RWPE1 (cell line): ENCODE measurements around the gene RAPGEF5.
A peak's percentile ranks its signal among the peaks of the same experiment; 100 is the strongest.

Experiments used
- CTCF ChIA-PET: fragments of 350-600 bp; sonication (Branson Sonifier 250); formaldehyde crosslinking; extraction: SDS; loops from one replicate; lab custom pipeline; 2021; lab: Yijun Ruan, JAX
- POLR2A ChIA-PET: fragments of 400-600 bp; formaldehyde crosslinking; extraction: SDS; loops from one replicate; lab custom pipeline; 2020; ENCODE audit warnings: antibody characterized with exemption; ENCODE audit not compliant: low non-redundant PET; lab: Yijun Ruan, JAX
- DNase-seq: peaks from one replicate; pipeline ENCODE4 v3.0.0; 2012; ENCODE audit warnings: low spot score
- H3K27ac ChIP-seq: fragments of 450-650 bp; 2 replicates; pipeline ENCODE4 v1.5.1; 2017
- TF ChIP-seq, protein P1 (sequence below): fragments of 450-650 bp; conservative IDR thresholded peaks from 2 replicates; pipeline ENCODE4 v1.5.1; 2017; ENCODE audit warnings: low read depth, mild to moderate bottlenecking

The RAPGEF5 gene

DNA sequence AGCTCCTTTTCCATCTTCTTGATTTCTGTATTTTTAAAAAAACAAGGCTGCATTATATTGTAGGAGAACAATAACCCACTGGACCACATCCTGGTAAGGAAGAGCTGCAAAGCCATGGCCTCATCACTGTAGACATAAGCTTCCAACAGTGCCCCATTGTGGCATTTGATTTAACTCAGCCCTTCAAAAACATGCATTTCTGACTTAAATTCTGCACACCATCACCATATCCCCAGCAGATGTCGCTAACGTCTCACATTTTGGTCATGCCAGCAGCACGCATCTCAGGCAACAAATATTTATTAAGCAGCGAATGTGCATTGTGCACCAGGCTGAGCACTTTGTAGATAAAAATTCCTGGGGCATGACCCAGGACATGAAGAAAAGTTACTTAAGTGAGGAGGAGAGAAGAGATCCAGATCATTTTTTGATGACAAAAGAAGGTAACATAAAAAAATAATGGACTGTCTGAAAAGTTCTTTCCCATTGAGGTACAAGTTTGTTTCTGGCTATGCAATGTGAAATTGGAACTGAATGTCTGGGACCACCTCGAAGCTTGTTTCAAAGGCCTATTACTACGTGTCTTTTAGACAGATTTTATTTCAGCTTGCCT is 246.6 kb downstream of the RAPGEF5 start:
- POLR2A ChIA-PET, result no interaction called here
- no peak overlapping the region for H3K27ac ChIP-seq
- TF ChIP-seq, protein P1, sequence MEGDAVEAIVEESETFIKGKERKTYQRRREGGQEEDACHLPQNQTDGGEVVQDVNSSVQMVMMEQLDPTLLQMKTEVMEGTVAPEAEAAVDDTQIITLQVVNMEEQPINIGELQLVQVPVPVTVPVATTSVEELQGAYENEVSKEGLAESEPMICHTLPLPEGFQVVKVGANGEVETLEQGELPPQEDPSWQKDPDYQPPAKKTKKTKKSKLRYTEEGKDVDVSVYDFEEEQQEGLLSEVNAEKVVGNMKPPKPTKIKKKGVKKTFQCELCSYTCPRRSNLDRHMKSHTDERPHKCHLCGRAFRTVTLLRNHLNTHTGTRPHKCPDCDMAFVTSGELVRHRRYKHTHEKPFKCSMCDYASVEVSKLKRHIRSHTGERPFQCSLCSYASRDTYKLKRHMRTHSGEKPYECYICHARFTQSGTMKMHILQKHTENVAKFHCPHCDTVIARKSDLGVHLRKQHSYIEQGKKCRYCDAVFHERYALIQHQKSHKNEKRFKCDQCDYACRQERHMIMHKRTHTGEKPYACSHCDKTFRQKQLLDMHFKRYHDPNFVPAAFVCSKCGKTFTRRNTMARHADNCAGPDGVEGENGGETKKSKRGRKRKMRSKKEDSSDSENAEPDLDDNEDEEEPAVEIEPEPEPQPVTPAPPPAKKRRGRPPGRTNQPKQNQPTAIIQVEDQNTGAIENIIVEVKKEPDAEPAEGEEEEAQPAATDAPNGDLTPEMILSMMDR, result peak; percentile 87
- DNase-seq, result peak; percentile 78
- CTCF ChIA-PET, result interaction anchor here (0.5 to 1.6 kb wide), 17 partner anchors 9 to 1167 kb away, joined by 3 to 8 read pairs (median 3); partner anchors contain the start of genes IL6 and STEAP1B

DNA sequence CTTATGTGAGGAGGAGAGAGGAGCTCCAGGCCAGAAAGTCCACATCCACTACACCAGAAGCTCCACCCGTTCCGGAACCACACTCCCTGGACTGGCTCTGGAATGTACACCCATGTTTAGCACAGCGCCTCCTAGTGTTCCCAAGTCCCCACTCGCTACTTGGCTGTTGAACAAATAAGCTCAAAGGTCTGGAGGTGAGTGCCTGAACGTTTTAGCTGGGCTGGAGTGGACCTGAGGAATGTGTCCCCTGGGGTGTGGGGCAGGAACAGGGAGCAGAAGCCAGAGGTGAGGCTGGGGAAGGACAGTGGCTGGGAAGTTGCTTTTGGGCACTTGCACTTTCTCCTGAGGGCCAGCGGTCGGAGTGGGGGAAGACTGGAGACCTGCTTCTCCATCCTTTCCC is 247.2 kb downstream of the RAPGEF5 start:
- POLR2A ChIA-PET, result no interaction called here
- TF ChIP-seq, protein P1, result no peak
- DNase-seq, result no peak
- no peak overlapping the region for H3K27ac ChIP-seq
- CTCF ChIA-PET, result interaction anchor here (0.6 to 1.4 kb wide), 14 partner anchors 10 to 1167 kb away, joined by 3 to 8 read pairs (median 3); partner anchors contain the start of gene STEAP1B

DNA sequence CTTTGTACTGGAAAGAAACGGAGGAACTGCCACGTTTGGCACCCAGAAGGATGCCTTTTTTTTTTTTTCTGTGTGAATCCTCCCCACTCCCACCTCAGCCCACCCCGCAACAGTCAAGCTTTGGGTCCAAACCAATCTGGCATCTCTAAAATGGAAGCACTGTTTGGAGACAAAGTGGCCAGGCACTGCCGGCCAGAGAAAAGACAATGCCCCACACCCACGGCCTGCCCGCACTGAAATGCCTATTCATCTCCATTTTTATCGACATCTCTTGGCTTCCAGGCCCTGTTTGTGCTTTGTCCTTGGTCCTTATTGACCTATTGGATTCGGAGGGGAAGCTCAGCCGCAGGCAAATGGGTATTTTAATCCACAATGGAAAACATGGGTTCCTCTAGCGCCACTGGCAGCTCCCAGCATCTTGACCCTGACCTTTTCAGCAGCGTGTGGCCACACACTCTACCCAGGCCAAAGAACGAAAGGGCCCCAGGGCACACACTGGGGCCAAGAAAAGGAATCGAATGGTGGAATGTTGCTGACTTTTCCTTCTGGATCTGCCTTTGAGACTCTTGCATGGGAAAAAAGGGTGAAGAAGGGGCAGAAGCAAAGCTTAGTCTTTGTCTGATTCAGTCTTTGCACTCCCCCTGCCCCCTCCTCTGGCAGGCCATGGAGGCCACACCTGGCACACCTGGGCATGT is 248.7 kb downstream of the RAPGEF5 start:
- DNase-seq, result no peak
- ChIA-PET POLR2A (no interaction called here), CTCF (interaction anchor here (0.6 to 0.9 kb wide), 6 partner anchors 391 to 1189 kb away, joined by 3 to 5 read pairs (median 3); partner anchors contain the start of genes KLHL7 and STEAP1B)
- H3K27ac ChIP-seq, result no peak overlapping the region
- TF ChIP-seq, protein P1, result no peak

DNA sequence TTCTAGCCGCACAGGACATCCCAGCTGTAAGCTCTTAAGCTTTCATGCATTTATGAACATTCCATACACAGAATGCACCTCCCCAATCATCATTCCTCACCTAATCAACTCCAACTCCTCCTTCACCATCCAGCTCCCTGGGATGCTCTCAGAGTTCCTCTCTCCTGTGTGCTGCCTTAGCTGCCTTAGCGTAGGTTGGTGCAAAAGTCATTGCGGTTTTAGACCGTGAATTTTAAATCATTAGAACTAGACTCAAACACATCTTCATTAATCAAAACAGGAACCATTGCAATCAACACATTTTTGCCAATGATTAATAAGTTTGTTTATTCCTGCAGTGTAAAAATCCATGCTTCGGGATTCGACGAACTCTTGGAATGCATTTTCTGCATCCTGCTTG is 251.4 kb downstream of the RAPGEF5 start:
- no peak overlapping the region for H3K27ac ChIP-seq
- ChIA-PET CTCF (no interaction called here), POLR2A (no interaction called here)
- TF ChIP-seq, protein P1, result no peak
- DNase-seq, result no peak

DNA sequence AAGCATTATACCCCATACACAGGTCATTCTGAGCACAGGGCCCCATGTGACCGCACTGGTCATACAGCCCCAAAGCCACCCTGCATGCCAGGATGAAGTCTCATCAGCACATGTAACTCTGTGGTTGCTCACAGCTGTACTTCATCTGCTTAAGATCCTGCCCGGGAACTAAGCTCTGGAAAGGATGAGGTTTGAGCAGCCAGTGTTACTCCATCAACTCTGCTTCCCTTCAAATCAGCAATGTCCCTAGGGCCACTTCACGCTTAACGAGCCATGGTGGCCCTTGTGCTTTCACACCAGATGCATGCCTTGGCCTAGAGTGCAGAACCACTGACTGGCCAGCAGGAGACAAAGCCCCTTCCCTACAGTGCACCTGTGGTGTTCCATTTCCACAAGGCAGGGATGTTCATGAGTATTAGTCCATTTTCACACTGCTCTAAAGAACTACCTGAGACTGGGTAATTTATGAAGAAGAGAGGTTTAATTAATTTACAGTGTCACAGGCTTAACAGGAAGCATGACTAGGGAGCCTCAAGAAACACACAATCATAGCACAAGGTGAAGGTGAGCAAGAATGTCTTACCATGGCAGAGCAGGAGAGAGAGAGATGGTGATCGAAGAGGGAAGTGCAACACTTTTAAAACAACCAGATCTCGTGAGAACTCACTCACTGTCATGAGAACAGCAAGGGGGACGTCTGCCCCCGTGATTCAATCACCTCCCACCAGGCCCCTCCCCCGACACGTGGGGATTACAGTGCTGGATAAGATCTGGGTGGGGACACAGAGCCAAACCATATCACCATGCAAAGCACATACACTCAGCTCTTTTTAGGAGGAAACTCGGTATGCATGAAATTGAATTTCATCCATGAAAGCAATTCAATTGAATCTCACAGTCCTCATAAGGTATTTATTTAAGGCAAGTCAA is 262.3 kb downstream of the RAPGEF5 start:
- no peak for DNase-seq
- ChIA-PET CTCF (interaction anchor here (0.6 to 0.9 kb wide), 4 partner anchors 8 to 12 kb away, joined by 3 to 7 read pairs (median 4); no protein-coding TSS in a partner anchor), POLR2A (no interaction called here)
- TF ChIP-seq, protein P1, result no peak
- no peak overlapping the region for H3K27ac ChIP-seq

DNA sequence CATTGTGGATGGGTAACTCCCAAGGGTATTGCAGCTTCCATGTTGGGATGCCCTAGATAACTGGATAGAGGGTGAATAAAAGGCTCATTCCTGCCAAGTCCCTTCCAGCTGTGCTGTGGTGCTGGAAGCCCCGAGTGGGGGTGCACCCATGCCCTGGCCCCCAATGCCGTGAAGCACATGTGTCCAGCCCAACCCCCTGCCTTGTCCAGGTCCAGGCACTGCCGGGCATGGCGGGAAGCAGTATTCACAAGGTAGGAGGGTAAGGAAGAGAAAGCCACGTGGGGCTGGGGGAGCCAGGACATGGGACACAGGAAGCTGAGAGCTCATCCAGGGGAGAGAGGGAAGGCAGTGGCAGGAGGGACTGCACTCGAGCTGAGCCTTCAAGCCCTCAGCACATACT is 263.0 kb downstream of the RAPGEF5 start:
- POLR2A ChIA-PET, result no interaction called here
- TF ChIP-seq, protein P1, result no peak
- CTCF ChIA-PET, result interaction anchor here (0.9 kb wide), 3 partner anchors 9 to 12 kb away, joined by 3 to 4 read pairs (median 4); no protein-coding TSS in a partner anchor
- H3K27ac ChIP-seq, result no peak overlapping the region
- no peak for DNase-seq
